ENCODE measurements around the gene CTIF.
"Not testable (repeated sequence)": the region's sequence is repeated elsewhere in the genome, so short reads cannot be mapped to it uniquely, and the experiment has no call there.

Gene CTIF

DNA sequence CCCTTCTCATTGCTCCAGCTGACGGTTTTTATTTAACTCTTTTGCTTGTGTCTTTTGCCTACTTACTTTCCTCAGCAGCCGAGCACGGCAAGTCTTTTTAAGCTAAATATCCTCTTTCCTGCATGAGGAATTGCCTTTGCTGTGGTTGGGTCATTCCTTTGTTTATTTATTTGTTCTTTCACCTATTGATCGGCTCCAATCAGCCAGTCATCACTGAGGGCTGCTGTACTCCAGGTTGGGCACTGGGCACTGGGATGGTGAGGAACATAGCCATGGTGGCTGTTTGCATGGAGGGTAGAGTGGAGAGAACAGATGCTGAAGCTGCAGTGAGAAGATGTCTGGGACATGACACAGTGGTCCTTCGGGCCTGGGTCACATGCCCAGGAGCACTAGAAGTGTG, 105.2 kb downstream of the CTIF start:
- DNase-seq (ENCODE audit: low read depth): no peak

DNA sequence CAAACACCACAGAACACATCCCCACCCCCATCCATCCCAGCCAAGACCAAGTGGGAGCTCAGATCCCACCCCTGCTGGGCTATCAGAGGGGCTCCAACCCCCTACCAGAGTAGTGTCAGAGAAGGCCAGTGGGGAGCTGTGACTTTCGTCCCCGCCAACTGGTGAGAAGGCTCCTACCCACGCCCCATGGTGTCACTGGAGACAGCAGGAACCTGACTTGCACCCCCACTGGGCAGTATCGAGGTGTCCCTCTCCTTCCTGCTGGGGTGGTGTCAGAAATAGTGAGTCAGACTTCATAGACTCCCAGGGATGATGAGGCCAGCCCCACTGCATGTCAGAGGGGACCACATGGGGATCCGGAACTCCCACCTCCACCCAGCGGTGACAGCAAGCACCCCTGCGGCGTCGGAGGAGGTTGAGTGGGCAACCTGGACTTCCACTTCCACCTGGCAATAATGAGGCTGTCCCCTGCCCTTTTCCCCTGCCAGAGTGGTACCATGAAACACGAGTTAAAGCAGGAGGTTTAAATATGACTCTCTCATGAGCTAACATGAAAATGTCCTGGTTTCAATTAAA, 106.7 kb downstream of the CTIF start:
- DNase-seq (ENCODE audit: low read depth): no peak

DNA sequence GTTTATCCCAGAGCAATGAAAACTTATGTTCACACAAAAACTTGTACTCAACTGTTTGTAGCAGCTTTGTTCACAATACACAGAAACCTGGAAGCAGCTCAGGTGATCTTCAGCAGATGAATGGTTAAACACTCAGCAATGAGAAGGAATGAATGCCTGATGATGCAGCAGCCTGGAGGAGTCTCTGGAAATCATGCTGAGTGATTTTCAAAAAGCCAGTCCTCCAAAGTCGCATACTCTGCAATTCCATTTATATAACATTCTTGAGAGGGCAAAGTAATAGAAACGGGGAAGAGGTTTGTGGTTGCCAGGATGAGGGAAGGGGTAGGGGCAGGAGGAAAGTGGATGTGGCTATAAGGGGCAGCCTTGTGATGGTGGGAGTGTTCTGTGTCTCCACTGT, 108.1 kb downstream of the CTIF start:
- DNase-seq (ENCODE audit: low read depth): no peak

DNA sequence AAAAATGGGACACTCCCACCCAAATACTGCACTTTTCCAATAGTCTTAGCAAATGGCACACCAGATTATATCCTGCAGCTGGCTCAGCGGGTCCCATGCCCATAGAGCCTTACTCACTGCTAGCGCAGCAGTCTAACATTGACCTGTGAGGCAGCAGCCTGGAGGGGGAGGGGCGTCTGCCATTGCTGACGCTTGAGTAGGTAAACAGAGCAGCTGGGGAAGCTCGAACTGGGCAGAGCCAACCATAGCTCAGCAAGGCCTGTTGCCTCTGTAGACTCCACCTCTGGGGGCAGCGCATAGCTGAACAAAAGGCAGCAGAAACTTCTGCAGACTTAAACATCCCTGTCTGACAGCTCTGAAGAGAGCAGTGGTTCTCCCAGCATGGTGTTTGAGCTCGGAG, 110.4 kb downstream of the CTIF start:
- DNase-seq (ENCODE audit: low read depth): no peak

DNA sequence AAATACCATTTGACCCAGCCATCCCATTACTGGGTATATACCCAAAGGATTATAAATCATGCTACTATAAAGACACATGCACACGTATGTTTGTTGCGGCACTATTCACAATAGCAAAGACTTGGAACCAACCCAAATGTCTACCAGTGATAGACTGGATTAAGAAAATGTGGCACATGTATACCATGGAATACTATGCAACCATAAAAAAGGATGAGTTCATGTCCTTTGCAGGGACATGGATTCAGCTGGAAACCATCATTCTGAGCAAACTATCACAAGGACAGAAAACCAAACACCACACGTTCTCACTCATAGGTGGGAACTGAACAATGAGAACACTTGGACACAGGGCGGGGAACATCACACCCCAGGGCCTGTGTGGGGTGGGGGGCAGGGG, 115.8 kb downstream of the CTIF start:
- DNase-seq (ENCODE audit: low read depth): not testable (repeated sequence)

DNA sequence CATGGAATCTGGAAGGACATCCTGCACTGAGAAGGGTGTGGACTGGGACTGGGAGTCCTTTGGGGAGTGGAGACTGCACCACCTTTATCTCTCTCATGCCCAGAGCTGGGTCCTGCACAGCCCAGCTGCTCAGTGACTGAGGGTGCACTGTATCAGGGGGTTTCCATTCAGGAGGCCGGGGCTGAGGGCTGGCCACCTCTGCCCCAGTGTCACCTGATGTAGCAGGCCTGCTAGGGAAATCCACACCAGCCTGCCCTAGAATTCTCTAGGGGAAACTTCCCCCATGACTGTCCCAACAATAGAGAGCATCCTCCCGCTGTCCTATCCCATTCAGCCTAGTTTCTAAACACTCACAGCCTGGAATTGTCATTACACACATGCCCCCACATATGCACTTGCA, 116.7 kb downstream of the CTIF start:
- no peak for DNase-seq (ENCODE audit: low read depth)

DNA sequence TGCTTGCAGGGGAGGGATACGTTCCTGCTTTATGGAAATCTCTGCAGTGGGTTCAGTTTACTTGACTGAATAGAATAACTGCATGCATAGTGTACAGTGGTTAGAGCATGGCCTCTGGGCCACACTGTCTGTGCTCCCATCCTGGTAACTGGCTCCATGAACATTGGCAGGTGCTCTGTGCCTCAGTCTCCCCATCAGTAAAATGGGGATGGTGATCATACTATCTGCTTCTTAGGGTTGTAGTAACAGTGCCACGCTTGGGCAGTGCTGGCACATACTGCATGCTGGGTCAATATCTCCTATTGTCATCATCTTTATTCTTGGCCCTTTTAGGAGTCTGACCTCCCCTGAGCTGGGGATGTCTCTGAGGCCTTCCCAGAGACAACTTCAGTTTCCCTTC, 117.3 kb downstream of the CTIF start:
- no peak for DNase-seq (ENCODE audit: low read depth)

DNA sequence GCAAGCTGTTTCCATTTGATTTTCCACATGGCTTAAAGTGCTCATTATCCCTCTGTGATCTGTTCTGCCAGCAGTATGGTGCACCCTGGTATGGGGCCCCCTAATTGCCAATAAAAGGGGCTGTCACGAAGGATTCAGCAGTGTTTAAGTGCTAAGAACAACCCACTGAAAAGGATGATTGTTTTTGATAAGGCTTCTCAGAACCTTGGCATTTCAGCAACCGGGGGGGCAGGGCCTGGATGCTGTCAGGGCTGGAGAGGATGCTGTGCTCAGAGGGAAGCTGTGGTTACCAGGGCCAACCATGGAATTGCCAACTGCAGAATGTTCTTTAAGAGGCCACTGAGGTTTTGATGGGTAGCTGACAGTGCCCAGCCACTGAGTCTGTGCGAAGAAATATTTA, 117.8 kb downstream of the CTIF start:
- no peak for DNase-seq (ENCODE audit: low read depth)

DNA sequence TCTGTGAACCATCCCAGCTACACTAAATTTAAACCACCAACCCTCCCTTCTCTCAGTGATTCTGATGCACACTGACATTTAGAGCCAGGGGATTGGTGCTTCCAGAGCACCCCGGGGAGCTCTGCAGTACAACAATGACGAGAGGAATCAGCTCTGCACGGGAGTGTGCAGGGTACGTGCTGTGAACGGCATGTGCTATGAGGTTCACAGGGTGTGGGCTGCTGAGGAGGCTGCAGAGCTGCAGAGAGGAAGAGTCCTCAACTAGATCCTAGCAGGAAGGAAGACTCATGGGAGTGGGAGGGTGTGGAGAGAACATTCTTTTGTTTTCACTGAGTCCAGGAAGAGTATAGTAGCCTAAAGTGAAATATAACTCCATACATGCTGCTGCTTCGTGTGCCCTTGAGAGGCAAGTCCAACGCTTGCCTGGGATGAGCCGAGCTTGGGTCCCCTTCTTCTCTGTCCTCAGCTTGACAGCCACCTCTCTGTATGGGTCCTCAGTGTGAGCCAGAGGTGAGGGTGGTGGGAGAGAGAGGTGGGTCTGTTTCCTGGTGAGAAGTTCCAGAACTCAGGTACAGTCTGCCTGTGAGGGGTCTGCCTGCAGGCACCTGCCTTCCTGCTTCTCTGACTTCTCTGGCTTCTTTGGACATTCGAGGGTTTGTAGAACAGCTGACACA, 118.8 kb downstream of the CTIF start:
- no peak for DNase-seq (ENCODE audit: low read depth)

DNA sequence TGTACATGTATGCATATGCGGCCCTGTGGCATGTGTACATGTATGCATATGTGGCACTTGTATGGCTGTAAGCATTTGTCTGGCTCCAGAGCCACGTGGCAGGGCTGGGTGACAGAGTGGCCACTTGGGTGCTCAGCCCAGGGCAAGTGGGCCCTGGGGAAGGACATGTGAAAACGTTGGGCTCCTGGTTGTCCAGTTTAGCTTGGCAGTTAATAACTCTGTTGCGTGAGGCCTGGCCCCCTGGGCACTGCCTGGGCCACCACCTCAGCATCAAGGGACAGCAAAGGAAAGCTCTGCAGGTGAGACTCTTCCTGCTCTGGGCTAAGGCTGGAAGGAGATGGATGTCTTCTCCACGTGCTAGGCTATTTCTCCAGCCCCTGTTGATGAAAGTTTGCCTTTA, 119.9 kb downstream of the CTIF start:
- no peak for DNase-seq (ENCODE audit: low read depth)

DNA sequence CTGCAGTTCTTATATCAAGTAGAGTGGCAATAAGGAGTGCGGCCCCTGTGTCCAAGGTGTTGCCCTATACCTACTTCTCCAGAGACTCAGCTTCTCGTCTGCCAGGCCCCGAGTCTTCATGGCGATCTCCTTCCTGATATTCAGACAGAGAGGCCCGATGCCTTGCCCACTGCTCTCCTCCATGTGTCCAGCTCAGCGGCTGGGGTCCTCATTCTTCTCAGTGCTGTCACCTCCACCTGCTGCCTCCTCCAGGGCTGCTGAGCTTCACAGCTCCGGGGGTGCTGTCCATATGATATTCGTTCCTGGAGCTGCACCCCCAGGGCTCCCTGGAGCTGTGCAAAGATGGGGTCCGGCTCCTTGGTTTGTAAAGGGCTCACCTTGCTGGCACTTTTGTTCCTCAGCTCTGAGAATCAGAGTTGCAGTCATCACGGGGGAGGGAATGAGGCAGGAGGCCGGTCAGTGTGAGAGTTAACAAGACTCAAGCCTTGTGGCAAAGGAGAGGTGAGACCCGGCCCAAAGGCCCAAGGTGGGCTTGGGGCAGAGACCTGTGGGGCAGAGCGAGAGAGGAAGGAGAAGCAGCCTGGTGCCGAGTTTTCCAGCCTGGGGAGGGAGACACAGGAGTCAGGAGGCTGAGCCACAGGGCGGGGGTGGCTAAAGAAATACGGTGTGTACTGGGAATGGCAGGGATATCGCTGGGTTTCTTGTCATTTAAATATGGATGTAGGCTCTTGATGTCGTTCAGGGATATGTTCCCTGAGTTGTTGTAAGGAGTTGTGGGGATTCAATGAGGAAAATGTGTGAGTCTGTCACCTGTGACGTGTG, 120.6 kb downstream of the CTIF start:
- DNase-seq (ENCODE audit: low read depth): no peak

DNA sequence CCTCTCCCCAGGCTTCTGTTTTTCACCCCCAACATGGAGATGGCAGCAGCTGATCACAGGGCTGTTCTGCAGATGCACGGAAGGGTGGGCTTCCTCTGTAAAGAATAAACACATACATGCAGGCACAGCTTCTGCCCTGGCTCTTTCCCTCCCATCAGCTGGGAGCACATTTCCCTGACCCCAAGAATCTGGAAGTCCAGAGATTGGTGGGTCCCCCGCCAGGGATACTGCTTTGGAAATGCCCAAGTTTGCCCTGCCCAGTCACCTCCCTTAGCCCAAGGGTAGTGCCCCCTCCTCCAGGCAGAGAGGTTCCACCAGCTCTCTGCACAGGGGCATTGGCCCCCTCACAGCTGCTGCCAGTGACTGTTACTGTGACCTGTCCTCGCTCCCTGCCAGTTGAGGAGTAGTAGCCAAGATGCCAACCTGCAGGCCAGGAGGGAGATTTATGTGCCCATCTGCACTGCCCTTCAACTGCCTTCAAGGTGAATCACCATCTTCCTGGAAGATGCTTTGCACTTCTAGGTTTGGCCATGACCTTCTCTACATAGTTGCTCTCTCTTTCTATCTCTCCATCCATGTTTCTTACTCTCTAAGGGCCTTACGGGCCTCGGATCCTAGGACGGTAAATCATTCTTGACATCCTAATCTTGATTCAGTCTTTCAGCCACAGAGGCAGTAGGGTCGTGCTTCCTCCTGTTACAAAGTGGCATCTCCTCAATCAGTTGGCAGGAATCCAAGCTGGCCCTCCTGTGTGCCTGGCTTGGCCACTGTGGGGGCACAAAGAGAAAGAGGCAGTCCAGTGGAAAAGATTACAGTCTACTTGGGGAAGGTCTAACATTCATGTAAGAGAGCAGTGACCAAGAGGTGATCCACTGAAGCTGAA, 121.8 kb downstream of the CTIF start:
- DNase-seq (ENCODE audit: low read depth): no peak

DNA sequence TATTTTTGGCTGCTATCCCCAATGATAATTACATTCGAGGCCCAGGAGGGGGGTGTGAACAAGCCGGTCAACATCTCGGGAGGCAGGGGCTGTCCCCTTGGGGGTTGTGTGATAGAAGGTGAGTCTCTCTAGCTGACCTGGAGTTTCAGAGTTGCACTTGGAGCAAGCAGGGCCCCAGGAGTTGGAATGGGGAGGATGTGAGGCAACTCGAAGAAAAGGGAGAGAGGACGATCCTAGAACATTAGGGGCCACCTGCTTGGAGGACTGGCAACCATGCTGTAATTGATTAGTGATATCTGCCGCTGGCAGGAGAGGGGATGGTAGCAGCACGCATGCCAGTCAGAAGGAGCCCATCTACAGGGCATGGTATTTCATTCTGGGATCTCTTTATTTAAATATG, 122.6 kb downstream of the CTIF start:
- DNase-seq (ENCODE audit: low read depth): no peak

DNA sequence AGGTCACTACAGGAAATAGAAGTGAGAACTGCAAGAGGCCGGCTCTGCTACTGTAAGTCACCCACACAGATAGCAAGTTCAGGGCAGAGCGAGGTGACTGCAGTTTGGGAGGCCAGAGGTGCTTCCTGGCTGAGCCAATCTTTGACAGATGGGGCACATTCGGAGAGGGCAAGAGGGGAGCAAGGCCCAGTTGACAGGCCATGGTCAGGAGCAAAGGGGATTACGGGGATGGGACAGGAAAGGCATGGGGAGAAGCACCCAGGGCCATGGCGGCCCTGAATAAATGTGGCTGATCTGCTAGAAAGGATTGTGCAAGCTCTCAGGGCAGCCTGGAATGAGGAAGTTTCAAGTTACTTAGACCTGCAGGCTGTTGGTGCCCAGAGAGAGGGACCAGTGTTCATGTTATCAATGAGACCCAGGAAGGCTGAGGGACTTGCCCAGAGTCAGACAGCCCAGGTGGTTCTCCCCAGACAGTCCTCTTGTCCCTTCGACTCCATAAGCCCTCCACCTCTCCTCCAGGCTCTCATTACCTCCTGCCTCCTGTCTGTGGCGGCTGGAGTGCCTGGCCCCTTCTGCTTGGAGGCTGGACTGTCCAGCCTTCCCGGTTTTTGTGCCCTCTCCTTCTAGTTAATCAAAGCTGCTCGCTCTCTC, 123.3 kb downstream of the CTIF start:
- DNase-seq (ENCODE audit: low read depth): no peak

DNA sequence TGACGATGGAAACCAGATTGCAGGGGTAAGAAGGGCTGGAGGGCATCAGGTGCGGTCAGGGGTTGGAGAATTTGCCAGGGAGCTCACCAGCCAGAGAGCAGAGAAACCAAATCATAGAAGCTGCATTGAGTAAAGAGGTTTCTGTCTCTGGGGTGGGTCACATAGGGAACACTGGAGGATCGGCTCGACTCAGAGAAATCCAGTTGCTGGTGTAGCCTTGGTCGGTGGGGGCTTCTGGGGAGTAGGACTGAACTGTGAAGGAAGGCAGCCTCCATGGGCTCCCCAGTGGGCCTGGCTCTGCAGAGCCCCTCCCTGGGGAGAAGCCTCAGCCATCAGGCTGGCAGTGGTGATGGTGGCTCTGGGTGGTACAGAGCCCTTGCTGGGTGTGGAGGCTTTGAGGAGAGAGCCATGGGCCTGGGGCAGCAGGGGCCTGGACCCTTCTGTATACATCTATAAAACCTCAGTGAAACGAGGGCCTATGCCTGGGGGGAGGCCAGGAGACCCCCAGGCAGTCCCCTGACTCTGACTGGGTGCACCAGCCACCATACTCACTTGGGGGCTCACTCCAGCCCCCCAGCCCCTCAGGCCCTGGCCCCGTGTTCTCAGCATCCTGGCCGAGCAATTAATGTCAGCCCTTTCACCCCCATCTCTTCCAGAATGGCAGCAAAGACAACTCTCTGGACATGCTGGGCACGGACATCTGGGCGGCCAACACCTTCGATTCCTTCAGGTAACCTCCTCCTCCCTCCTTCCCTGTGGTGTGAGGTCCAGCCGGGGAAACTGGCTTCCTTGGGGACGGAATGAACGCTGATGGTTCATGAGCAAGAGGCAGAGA, 124.5 kb downstream of the CTIF start:
- no peak for DNase-seq (ENCODE audit: low read depth)

DNA sequence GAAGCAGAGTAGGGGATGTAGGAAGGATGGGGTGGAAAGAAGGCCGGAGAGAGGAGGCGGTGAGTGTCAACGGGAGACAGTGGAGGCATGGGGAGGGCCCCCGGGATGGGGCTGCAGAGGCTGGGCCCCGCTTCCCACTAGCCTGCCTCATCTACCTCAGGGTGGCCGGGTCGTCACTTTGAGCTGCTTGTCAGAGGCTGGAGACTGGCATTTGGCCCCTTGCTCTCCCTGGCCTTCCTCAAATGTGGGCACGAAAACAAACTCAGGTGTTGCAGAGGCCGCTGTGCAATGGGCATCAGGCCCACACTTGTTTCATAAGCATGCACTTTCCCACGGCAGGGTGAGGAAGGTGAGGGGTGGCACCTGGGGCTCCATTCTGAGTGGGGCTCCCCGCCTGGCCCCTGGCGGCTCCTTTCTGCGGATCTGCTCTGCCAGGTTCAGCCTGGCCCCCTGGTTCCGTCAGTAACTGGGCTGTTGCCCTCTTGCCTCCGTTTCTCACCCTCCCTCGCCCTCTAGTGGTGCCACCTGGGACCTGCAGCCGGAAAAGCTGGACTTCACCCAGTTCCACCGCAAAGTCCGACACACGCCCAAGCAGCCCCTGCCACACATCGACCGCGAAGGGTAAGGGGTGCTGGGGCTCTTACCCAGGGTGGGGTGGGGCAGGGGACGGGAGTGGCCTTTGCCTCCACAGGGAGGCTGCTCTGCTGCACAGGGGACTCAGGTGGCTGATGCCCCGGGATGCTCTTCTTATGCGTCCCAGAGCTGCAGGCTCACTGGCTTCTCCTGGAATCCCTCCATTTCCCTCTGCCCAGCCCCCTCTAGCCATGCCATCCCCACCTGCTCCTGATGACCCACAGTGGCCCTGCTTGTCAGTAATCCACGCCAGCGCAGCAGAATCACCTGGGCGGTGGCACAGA, 125.4 kb downstream of the CTIF start:
- DNase-seq (ENCODE audit: low read depth): peak; percentile 24

DNA sequence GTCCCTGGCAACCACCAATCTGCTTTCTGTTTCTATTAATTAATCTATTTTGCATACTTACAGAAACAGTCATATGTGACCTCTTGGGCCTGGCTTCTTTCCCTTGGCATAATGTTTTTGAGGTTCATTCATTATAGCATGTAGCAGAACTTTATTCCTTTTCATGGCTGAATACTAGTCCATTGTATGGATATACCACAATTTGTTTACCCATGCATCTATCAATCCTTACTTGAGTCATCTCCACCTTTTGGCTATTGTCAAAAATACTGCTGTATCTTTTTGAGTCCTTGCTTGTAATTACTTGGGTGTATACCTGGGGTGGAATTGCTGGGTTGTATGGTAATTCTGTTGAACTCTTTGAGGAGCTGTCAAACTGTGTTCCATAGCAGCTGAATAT, 126.8 kb downstream of the CTIF start:
- DNase-seq (ENCODE audit: low read depth): no peak

DNA sequence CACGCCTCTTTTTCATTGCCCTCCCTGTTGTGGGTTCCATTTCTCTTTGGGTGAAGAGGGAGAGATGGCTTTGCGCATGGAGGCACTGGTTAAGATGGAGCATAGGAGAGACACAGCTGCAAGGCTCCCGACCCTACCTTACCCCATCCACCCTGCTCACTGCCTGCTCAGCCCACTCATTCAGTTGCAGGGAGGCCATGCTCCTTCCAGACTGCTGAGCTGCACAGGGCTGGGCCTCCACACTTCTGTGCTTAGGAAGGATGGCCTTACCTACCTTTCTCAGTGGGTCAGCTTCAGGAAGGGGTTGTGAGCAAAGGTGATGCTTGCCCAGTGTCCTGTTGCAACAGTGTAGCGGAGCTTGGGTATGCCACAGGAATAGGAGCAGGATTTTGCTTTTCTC, 127.8 kb downstream of the CTIF start:
- no peak for DNase-seq (ENCODE audit: low read depth)

DNA sequence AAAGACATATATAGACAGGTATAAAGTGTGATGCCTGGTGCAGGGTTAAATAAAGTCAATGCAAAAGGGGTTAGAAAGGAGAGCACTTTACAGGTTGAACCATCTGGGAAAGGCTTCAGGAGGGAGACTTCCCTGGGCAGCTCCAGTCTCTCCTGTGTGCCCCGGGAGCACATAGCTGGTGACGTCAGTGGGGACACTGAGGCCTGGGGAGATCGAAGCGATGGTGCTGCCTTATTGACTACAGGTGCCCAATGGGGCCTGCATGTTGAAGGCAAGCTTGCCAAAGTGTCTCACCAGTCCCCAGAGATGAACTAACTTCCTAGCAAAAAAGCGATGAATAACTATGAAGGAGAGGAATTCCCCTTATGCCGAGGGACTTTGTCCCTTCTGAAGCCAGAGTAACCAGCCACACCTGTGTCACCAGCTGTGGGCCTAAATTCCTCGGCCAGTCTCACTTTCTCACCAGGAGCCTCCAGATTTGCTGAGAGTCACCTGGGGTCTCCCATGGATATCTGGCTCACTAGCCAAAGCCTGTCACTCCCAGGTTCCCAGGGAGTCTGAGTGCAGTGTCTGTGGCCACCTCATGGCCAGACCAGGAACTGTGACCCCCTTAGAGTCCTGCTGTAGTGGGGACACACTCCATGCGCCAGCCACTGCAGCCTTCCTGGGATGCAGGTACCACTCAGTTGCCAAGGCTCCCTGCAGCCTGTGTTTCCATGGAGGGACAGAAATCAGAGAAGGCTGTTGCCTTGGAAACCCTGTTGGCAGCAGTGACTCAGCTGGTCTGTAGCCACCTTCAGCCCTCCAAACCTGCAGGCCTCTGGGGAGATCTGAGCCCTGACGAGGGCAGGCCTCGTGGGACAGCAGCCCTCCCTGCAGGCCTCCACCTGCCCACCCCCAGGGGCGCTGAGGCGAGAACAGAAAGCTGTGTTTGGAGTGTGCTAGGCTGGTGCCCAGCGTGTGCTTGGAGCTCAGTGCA, 128.7 kb downstream of the CTIF start:
- no peak for DNase-seq (ENCODE audit: low read depth)

Measured in stimulated activated CD8-positive, alpha-beta memory T cell treated with anti-CD3 and anti-CD28 coated beads, Interleukin-15, amount 100 ng/mL, for 24 hours (primary cell).